ENCODE results near the gene TMEM132C. TPM values are rescaled to one million over a fixed set of nuclear protein-coding genes. Genes with fewer than 3 reads are reported as not detected.

TMEM132C gene
- total and polyA plus RNA-seq, 2 experiments from 2014 or later: 10.6 to 16.5 TPM

DNA sequence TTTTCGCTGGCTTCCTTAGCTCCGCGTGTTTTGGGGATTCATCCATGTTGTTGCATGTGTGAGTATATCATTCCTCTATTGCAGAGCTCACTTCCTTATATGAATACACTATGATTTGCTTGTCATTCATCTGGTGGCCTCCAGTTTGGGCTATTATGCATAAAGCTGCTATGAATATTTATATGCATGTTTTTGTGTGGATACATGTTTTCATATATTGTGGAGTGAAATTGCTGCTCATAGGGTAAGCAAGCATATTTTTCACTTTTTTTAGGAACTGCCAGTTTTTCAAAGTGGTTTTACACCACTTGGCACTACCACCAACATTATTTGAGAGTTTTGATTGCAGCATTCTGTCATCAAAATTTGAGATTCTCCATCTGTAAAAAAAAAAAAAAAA is 190.0 kb downstream of the TMEM132C start:
- Histone ChIP-seq H3K9me2 (replicated peaks; ENCODE audit: insufficient read depth) (no peaks in the 10 kb centered on the region), H3K27me3 (no peaks in the 10 kb centered on the region), H2AFZ (no peak overlapping the region), H3K9me3 (ENCODE audit: low read depth) (no peaks in the 10 kb centered on the region), H3K27ac (no peak overlapping the region), H4K20me1 (ENCODE audit: insufficient read depth, poor library complexity, severe bottlenecking) (no peaks in the 10 kb centered on the region), H3K79me2 (no peaks in the 10 kb centered on the region), H3K4me1 (ENCODE audit: insufficient read depth) (no peaks in the 10 kb centered on the region), H3K4me2 (no peak overlapping the region), H3K36me3 (replicated peaks; ENCODE audit: insufficient read depth, low read depth) (no peaks in the 10 kb centered on the region), H3K4me3 (no peak overlapping the region)
- 99% methylated on average over 3 of the region's 3 CpGs for WGBS (ENCODE audit: low lambda C conversion rate, missing lambda C conversion rate)
- TF ChIP-seq, protein P1, sequence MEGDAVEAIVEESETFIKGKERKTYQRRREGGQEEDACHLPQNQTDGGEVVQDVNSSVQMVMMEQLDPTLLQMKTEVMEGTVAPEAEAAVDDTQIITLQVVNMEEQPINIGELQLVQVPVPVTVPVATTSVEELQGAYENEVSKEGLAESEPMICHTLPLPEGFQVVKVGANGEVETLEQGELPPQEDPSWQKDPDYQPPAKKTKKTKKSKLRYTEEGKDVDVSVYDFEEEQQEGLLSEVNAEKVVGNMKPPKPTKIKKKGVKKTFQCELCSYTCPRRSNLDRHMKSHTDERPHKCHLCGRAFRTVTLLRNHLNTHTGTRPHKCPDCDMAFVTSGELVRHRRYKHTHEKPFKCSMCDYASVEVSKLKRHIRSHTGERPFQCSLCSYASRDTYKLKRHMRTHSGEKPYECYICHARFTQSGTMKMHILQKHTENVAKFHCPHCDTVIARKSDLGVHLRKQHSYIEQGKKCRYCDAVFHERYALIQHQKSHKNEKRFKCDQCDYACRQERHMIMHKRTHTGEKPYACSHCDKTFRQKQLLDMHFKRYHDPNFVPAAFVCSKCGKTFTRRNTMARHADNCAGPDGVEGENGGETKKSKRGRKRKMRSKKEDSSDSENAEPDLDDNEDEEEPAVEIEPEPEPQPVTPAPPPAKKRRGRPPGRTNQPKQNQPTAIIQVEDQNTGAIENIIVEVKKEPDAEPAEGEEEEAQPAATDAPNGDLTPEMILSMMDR (IDR thresholded peaks at IDR 0.05; ENCODE audit: poor library complexity): no peak
- no peak for TF ChIP-seq EZH2phosphoT487 (IDR thresholded peaks at IDR 0.05; ENCODE audit: low read depth, severe bottlenecking, unreplicated experiment)
- no peak for TF ChIP-seq EZH2 (IDR thresholded peaks at IDR 0.05; ENCODE audit: borderline replicate concordance)
- DNase-seq (ENCODE audit: low spot score): no peak

DNA sequence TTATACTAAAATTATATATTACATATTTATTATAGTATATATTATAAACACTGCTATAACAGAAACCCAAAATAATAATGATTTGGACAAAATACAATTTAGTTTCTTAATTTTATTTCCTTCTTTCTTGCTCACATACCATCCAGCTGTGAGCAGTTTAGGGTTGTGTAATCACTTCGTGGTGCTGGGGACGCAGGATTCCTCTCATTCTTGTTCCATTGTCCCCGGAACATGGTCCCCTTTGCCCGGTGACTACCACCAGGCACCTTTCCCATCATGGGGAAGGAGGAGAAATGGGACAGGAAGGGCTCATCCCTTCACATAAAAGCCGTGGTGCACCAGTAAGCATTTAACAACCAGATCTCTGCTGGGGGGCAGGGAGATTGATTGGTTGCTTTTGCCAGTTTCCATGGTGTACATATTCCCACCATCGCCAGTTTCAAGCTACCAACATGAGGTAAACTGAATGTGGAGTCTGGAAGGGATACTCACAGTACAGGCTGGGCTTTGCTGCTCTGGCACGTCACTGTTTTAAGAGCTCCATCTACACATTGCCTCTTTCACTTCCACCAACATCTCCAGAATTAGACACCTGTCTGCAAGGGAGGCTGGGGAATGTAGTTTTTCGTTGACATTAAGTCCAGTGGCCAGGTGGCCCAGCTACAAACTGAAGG is 191.5 kb downstream of the TMEM132C start:
- no peaks in the 10 kb centered on the region for H4K20me1 ChIP-seq (ENCODE audit: insufficient read depth, poor library complexity, severe bottlenecking)
- DNase-seq (ENCODE audit: low spot score): no peak
- TF ChIP-seq EZH2phosphoT487 (IDR thresholded peaks at IDR 0.05; ENCODE audit: low read depth, severe bottlenecking, unreplicated experiment) (no peak), EZH2 (IDR thresholded peaks at IDR 0.05; ENCODE audit: borderline replicate concordance) (no peak)
- TF ChIP-seq, protein P1 (IDR thresholded peaks at IDR 0.05; ENCODE audit: poor library complexity): no peak
- no peak overlapping the region for H2AFZ ChIP-seq
- no peaks in the 10 kb centered on the region for H3K9me3 ChIP-seq (ENCODE audit: low read depth)
- no peak overlapping the region for H3K4me3 ChIP-seq
- no peak overlapping the region for H3K27ac ChIP-seq
- 73% methylated on average over 8 of the region's 8 CpGs for WGBS (ENCODE audit: low lambda C conversion rate, missing lambda C conversion rate)
- H3K27me3 ChIP-seq: no peaks in the 10 kb centered on the region
- H3K4me1 ChIP-seq (ENCODE audit: insufficient read depth): no peaks in the 10 kb centered on the region
- no peaks in the 10 kb centered on the region for H3K79me2 ChIP-seq
- H3K36me3 ChIP-seq (replicated peaks; ENCODE audit: insufficient read depth, low read depth): no peaks in the 10 kb centered on the region
- H3K9me2 ChIP-seq (replicated peaks; ENCODE audit: insufficient read depth): no peaks in the 10 kb centered on the region
- no peak overlapping the region for H3K4me2 ChIP-seq

DNA sequence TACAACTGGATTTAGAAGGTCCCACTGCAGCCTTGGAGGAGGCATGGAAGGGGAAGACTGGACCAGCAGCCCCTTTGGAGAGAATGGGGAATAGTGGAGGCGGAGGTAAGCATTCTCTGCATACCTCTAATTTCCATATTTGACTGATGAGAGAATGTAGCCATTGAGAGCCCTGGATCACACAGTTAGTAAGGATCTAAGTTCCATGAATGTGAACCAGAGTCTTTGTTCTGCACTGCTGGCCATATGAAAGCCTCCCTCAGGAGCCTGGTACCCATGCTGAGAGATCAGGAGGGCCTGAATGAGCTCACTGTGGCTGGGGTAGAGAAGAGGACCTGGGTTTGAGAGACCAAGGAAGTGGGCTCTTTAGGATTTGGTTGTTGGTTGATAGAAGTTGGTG is 192.1 kb downstream of the TMEM132C start:
- H3K27me3 ChIP-seq: no peaks in the 10 kb centered on the region
- no peak overlapping the region for H3K27ac ChIP-seq
- H3K4me2 ChIP-seq: no peak overlapping the region
- no peaks in the 10 kb centered on the region for H3K4me1 ChIP-seq (ENCODE audit: insufficient read depth)
- no peak overlapping the region for H3K4me3 ChIP-seq
- no peaks in the 10 kb centered on the region for H3K9me2 ChIP-seq (replicated peaks; ENCODE audit: insufficient read depth)
- WGBS (ENCODE audit: low lambda C conversion rate, missing lambda C conversion rate): 95% methylated on average over 1 of the region's 1 CpG
- no peaks in the 10 kb centered on the region for H4K20me1 ChIP-seq (ENCODE audit: insufficient read depth, poor library complexity, severe bottlenecking)
- no peak for DNase-seq (ENCODE audit: low spot score)
- H3K79me2 ChIP-seq: no peaks in the 10 kb centered on the region
- no peak overlapping the region for H2AFZ ChIP-seq
- no peaks in the 10 kb centered on the region for H3K36me3 ChIP-seq (replicated peaks; ENCODE audit: insufficient read depth, low read depth)
- TF ChIP-seq EZH2phosphoT487 (IDR thresholded peaks at IDR 0.05; ENCODE audit: low read depth, severe bottlenecking, unreplicated experiment) (no peak), EZH2 (IDR thresholded peaks at IDR 0.05; ENCODE audit: borderline replicate concordance) (no peak)
- TF ChIP-seq, protein P1 (IDR thresholded peaks at IDR 0.05; ENCODE audit: poor library complexity): no peak
- H3K9me3 ChIP-seq (ENCODE audit: low read depth): no peaks in the 10 kb centered on the region
